HG02852 (cell line): ENCODE results near the gene HELZ.
A peak's percentile ranks its signal among the peaks of the same experiment; 100 is the strongest.
"Not testable (repeated sequence)": the region's sequence is repeated elsewhere in the genome, so short reads cannot be mapped to it uniquely, and the experiment has no call there.

Source experiments
- ATAC-seq: cut with Tn5 transposase; IDR thresholded peaks from one replicate; pipeline ENCODE4 v1.9.1; 2021; ENCODE audit warnings: mild to moderate bottlenecking, moderate library complexity; ENCODE audit not compliant: unreplicated experiment

The HELZ gene, protein sequence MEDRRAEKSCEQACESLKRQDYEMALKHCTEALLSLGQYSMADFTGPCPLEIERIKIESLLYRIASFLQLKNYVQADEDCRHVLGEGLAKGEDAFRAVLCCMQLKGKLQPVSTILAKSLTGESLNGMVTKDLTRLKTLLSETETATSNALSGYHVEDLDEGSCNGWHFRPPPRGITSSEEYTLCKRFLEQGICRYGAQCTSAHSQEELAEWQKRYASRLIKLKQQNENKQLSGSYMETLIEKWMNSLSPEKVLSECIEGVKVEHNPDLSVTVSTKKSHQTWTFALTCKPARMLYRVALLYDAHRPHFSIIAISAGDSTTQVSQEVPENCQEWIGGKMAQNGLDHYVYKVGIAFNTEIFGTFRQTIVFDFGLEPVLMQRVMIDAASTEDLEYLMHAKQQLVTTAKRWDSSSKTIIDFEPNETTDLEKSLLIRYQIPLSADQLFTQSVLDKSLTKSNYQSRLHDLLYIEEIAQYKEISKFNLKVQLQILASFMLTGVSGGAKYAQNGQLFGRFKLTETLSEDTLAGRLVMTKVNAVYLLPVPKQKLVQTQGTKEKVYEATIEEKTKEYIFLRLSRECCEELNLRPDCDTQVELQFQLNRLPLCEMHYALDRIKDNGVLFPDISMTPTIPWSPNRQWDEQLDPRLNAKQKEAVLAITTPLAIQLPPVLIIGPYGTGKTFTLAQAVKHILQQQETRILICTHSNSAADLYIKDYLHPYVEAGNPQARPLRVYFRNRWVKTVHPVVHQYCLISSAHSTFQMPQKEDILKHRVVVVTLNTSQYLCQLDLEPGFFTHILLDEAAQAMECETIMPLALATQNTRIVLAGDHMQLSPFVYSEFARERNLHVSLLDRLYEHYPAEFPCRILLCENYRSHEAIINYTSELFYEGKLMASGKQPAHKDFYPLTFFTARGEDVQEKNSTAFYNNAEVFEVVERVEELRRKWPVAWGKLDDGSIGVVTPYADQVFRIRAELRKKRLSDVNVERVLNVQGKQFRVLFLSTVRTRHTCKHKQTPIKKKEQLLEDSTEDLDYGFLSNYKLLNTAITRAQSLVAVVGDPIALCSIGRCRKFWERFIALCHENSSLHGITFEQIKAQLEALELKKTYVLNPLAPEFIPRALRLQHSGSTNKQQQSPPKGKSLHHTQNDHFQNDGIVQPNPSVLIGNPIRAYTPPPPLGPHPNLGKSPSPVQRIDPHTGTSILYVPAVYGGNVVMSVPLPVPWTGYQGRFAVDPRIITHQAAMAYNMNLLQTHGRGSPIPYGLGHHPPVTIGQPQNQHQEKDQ (N-terminal part only)

GRCh38 chr17:67245073-67245693 is at the start of gene HELZ:
TSS of gene HELZ (minus strand) at chr17:67245196. CDS start at chr17:67218804, 26,392 bp downstream.
- ATAC-seq, result peak; percentile 69

DNA sequence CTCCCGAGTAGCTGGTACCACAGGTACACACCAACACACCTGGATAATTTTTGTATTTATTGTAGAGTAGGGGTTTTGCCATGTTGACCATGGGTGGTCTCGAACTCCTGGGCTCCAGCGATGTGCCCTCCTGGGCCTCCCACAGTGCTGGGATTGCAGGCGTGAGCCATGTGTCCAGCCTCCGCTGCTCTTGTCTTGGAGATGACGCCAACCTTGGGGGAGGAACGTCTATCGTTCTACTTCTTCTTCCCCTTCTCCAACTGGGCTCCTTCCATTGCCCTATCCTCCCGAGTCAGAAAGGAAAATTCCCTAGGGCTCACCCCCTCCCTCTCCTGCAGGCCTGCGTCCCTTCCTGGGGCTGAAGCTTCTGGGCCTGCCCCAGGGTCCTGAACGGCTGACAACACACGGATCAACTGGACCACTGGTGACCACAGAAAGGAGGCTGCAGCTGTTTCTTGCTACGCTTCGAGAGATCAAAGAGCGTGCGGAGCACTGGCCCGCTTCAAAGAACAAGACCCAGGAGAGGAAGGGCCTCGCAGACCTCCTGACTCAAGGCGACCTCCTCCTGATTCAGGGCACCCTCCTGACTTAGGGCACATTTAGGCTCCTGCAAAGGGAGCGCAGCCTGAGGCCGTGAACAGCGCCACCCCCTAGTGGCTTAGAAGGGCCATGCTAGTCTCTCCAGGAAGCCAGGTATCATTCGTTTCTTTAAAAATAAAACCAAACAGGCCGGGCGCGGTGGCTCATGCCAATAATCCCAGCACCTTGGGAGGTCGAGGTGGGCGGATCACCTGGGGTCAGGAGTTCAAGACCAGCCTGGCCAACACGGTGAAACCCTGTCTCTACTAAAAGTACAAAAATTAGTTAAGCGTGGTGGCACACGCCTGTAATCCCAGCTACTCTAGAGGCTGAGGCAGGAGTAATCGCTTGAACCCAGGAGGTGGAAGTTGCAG is 48.5 kb upstream of the HELZ start:
- no peak for ATAC-seq

GRCh38 chr17:67290711-67291291 is 45.8 kb upstream of the HELZ start:
- ATAC-seq, result no peak

GRCh38 chr17:67290244-67290643 is 45.2 kb upstream of the HELZ start:
- ATAC-seq, result no peak

DNA sequence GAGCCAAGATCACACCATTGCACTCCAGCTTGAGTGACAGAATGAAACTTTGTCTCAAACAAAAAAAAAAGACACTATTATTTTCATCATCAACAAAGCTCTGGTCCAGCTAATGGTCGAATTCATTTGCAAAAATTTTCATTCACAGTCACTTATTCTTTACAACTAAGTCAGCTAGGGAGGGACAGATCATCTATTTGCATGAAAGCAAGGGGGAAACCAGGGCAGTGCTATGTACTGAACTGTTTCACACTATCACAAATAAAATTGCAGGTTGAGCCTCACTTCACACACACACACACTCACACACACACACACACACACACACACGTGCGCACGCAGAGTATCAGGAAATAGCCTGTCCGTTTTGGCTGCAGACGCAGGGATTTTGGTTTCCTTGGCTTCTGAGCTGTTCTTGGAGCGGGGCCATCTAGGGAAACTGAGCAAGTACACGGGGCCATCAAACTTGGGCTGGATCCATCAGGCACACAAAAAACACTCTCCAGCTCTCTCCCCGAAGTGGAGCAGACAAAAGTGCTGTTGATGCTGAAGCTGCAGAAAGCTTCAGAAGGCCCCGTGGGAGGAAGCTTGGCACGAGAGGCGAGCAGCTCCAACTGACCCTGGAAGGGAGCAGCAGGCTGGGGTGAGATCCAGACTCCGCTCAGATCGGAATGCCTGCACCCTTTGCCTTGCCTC is 44.3 kb upstream of the HELZ start:
- ATAC-seq, result no peak

DNA sequence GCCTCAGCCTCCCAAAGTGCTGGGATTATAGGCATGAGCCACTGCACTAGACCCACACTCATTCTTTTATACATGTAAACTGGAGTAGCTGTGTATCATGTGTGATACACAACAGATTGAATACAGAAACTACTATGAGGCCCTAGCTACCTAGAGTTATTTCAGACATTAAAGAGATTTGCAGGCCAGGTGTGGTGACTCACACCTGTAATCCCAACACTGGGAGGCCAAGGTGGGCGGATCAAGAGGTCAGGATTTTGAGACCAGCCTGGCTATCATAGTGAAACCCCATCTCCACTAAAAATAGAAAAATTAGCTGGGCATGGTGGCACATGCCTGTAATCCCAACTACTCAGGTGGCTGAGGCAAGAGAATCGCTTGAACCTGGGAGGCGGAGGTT is 41.8 kb upstream of the HELZ start:
- not testable (repeated sequence) for ATAC-seq

DNA sequence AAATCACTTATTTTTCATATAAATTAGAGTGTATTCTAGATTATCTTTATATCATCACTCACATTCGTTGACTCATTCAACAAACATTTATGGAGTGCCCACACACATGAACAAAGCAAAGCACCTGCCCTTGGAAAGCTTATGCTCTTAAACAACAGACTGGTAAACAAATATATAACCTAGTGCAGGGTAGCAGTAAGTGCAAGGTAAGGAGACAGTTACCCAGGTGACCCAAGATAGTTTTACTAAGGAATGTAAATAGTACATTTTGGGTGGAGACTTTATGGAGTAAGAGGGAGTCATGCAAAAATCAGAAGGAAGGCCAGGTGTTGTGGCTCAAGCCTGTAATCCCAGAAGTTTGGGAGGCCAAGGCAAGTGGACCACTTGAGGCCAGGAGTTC is 40.4 kb upstream of the HELZ start:
- ATAC-seq, result no peak

DNA sequence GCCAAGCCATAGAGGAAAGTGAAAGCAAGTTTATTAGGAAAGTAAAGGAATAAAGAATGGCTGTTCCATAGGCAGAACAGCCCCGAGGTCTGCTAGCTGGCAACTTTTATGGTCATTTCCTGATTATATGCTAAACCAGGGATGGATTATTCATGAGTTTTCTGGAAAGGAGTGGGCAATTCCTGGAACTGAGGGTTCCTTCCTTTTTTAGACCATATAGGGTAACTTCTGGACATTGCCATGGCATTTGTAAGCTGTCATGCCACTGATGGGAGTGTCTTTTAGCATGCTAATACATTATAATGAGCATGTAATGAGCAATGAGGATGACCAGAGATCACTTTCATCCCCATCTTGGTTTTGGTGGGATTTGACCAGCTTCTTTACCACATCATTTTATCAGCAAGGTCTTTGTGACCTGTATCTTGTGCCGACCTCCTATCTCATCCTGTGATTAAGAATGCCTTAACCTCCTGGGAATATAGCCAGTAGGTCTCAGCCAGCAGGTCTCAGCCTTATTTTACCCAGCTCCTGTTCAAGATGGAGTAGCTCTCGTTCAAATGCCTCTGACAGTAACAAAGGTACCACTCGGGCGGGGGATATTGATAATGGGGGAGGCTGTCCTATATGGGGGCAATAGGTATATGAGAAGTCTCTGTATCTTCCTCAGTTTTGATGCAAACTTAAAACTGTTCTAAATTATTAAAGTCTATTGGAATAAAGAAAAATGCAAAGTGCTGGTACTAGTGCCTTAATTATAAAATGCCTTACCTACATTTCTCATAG is 38.9 kb upstream of the HELZ start:
- ATAC-seq, result no peak

DNA sequence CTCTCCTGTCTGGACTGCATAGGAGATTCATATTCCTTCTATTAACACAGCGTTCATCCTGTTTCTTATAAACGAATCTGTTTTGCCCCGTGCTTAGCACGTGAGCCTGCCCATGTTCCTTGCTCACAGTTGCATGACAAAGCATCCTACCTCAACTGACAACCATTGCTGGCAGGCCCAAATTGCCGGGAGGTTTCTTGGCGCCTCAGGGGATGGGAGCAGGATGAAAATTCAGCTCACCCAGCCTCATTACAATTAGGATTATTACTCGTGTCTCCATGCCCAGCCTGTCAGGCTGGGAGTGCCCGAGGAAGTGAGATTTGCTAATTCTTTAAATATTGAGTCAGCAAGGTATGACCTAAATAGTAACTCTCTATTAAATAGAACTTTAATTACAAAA is 36.7 kb upstream of the HELZ start:
- ATAC-seq, result no peak

- ATAC-seq, result no peak
Measured at GRCh38 chr17:67281053-67281452, 36.1 kb upstream of the HELZ start.

DNA sequence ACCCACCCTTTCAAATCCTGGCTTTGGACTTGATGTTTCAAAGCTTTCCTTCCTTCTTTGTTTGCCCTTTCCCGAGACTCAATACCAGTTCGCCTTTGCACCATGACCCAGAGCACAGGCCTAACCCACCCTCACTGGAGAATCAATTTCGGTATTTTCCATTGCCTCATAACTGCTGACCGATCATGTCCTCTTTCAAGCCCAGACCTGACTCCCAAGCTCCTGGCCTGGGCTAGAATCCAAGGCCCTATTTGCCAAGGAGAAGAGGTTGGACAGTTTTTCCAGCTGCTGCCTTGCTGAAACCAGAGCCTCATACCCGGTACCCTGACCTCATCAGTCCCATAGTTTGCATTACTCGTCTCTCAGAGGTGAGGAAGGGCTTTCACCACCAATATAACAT is 35.3 kb upstream of the HELZ start:
- no peak for ATAC-seq

DNA sequence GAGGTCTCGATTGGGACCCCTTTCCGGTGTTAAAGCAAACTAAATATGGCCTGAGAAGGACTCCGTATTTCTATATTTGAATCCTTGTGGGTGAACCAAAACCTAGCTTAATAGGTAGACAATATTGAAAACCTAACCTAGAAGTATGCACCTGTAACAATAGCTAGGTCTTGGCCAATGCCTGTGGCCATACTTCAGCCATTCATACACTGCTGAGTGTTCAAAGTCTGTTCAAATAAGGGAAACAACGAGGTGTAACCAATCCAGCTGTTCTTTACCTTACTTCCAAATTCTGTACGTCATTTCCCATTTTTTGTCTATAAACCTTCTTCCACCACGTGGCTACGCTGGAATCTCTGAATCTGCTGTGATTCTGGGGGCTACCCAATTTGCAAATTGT is 34.1 kb upstream of the HELZ start:
- no peak for ATAC-seq

DNA sequence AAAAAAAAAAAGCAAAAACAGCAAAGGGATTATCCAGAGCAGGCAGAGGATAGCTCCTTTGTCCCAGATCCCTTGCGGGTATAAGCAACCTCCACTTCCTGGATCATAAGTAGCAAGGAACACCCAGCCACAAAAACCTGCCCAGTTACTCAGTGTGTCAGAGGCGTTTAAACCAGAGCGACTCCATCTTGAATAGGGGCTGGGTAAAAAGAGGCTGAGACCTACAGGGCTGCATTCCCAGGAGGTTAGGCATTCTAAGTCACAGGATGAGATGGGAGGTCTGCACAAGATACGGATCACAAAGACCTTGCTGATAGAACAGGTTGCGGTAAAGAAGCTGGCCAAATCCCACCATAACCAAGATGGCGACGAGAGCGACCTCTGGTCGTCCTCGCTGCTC is 33.4 kb upstream of the HELZ start:
- no peak for ATAC-seq

DNA sequence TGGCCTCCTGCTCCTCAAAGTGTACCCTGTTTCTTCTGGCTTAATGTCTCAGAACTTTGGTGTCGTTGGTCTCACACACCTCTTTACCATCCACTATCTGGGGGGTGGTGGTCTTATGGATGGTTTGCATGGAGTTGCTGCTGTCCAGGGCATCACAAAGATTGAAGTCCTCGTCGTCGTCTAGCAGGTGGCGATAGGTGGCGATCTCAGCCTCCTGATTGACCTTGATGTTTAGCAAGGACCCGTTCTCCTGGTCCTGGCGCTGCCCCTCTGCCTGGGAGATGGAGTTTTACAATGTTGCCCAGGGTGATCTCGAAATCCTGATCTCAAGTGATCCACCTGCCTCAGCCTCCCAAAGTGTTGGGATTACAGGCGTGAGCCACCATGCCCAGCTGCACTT is 31.1 kb upstream of the HELZ start:
- no peak for ATAC-seq

GRCh38 chr17:67274466-67274865 is 29.5 kb upstream of the HELZ start:
- ATAC-seq, result no peak

- ATAC-seq, result no peak
Measured at GRCh38 chr17:67273900-67274299, 28.9 kb upstream of the HELZ start.

DNA sequence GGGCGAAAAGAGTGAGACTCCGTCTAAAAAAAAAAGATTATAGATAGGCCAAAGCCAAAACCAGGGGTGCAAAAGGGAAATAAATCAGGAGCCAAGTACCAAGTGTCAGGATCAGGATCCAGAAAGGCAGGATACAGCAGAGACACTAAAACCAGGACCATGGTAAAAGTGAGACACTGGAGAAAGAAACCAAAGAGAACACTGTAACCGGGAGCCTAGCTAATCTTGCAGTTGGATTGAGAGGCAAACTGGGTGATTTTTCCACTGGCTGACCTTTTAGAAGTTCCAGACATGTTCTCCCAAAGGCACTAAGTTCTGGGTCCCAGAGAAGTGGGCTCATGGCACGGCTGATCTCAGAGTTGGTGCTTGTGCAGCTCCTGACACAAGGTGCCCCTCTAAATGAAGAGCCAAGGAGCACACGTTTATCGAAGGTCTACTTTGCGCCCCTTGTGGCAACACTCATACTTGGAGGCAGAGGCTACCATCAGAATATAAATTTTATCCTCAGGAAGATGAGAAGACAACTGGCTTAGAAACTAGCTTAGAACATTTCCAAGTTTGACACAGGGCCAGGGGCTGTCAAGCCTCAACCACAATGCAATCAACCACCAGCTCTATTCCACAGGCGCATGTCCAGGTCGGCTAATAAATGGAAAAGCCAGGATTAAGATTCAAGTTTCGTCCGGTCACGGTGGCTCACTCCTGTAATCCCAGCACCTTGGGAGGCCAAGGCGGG is 27.5 kb upstream of the HELZ start:
- ATAC-seq, result no peak
